ENCODE results near the gene IQGAP1. TPM values are rescaled to one million over a fixed set of nuclear protein-coding genes. Genes with fewer than 3 reads are reported as not detected.
A peak's percentile ranks its signal among the peaks of the same experiment; 100 is the strongest.

The IQGAP1 gene
- polyA plus RNA-seq, 4 donors, result 54.3 to 91.2 (median 69.8) TPM

DNA sequence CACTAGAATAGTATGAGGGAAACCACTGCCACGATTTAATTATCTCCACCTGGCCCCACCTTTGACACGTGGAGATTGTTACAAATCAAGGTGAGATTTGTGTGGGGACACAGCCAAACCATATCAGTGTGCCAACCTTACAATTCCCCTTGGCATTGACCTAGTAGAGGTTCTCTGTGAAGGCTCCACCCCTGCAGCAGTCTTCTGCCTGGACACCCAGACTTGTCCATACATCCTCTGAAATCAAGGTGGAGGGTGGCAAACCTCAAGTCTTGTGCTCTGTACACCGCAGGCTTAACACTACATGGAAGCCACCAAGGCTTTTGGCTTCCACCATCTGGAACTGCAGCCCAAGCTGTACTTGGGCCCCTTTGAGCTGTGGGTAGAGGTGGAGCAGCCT is 8.8 kb upstream of the IQGAP1 start:
- 59 to 83% (median 69%) methylated on average over 3 of the region's 3 CpGs for WGBS, 3 donors
- FAIRE-seq (no peak), DNase-seq (no peak)
- Histone ChIP-seq H3K27me3 (ENCODE audit: control insufficient read depth in 3 of 3, insufficient read depth in 3 of 3, low read length in 3 of 3) (no peaks in the 10 kb centered on the region), H3K9me3 (ENCODE audit: control insufficient read depth in 2 of 2, insufficient read depth in 1 of 2, low read depth in 1 of 2, low read length in 1 of 2) (peaks cover 0 to 20% of the 10 kb centered on the region in 2 donors), H3K4me3 (ENCODE audit: low read depth in 1 of 3, low read length in 3 of 3) (no peak overlapping the region), H3K4me1 (ENCODE audit: control insufficient read depth in 3 of 3, insufficient read depth in 2 of 3, low read depth in 1 of 3, low read length in 2 of 3) (no peaks in the 10 kb centered on the region), H3K27ac (ENCODE audit: low read depth in 1 of 3, low read length in 2 of 3) (no peak overlapping the region), H3K36me3 (ENCODE audit: control insufficient read depth in 3 of 3, insufficient read depth in 2 of 3, low read depth in 1 of 3, low read length in 3 of 3) (peaks cover 0 to 2% (median 0%) of the 10 kb centered on the region in 3 donors)

DNA sequence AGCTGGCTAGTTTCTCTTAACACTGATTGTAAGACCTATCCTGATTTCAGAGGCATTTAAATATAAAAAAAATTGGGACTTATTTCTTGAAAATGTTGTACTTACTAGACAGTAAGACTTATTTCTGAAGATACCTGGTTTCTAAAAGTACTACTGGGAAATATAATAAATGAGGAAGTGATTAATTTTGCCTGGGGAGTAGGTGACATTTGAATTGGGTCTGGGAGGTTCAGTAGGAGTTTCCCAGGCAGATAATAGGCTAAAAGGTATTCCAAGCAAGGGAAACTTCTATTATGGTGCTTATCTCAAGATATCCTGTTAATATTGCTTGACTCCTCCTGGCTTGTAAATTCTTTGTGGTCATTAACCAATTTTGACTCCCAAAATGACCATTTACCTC is 6.5 kb upstream of the IQGAP1 start:
- Histone ChIP-seq H3K27me3 (ENCODE audit: control insufficient read depth in 3 of 3, insufficient read depth in 3 of 3, low read length in 3 of 3) (no peaks in the 10 kb centered on the region), H3K4me3 (ENCODE audit: low read depth in 1 of 3, low read length in 3 of 3) (no peak overlapping the region), H3K27ac (ENCODE audit: low read depth in 1 of 3, low read length in 2 of 3) (no peak overlapping the region), H3K36me3 (ENCODE audit: control insufficient read depth in 3 of 3, insufficient read depth in 2 of 3, low read depth in 1 of 3, low read length in 3 of 3) (peaks cover 0 to 2% (median 0%) of the 10 kb centered on the region in 3 donors), H3K4me1 (ENCODE audit: control insufficient read depth in 3 of 3, insufficient read depth in 2 of 3, low read depth in 1 of 3, low read length in 2 of 3) (no peaks in the 10 kb centered on the region), H3K9me3 (ENCODE audit: control insufficient read depth in 2 of 2, insufficient read depth in 1 of 2, low read depth in 1 of 2, low read length in 1 of 2) (peaks cover 0 to 16% of the 10 kb centered on the region in 2 donors)
- DNase-seq (no peak), FAIRE-seq (no peak)

DNA sequence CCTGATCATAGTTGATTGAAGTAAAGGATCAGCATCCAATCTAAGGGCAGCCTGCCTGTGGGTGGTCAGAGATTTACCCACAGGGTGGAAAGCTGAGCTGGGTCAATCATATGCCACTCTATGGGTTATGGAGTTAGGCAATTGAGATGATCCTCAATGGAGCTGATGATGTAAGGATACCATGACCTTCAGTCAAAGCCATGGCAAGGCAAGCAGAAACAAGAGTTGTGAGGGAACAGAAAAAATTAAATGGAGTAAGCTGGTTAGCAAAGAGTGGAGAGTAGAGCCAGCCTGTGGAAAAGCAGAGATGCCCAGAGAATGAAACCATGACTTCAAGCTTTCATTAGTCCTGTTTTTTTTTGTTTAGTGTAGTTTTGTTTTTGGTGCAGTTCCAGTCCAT is 5.7 kb upstream of the IQGAP1 start:
- DNase-seq (no peak), FAIRE-seq (no peak)
- Histone ChIP-seq H3K27me3 (ENCODE audit: control insufficient read depth in 3 of 3, insufficient read depth in 3 of 3, low read length in 3 of 3) (no peaks in the 10 kb centered on the region), H3K27ac (ENCODE audit: low read depth in 1 of 3, low read length in 2 of 3) (no peak overlapping the region), H3K9me3 (ENCODE audit: control insufficient read depth in 2 of 2, insufficient read depth in 1 of 2, low read depth in 1 of 2, low read length in 1 of 2) (peaks cover 0 to 16% of the 10 kb centered on the region in 2 donors), H3K4me1 (ENCODE audit: control insufficient read depth in 3 of 3, insufficient read depth in 2 of 3, low read depth in 1 of 3, low read length in 2 of 3) (no peaks in the 10 kb centered on the region), H3K36me3 (ENCODE audit: control insufficient read depth in 3 of 3, insufficient read depth in 2 of 3, low read depth in 1 of 3, low read length in 3 of 3) (peaks cover 0 to 2% (median 0%) of the 10 kb centered on the region in 3 donors), H3K4me3 (ENCODE audit: low read depth in 1 of 3, low read length in 3 of 3) (no peak overlapping the region)

DNA sequence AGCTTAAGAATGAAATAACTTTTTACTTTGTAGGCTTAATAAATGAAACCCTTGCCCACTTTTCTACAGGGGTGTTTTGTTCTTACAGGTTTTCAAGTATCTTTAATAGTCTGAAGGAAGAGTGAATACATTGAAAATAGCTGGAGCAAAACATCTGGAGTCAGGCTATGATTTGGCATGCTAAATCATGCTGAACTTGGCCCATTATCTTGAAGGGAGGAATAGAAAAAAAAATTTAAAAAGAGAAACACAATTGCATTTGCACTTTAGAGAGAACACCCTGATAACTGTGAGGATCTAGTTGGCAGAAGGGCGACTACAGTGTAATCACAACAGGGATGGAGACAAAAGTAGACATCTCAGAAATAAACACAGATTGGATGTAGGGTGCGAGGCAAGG is 1.8 kb upstream of the IQGAP1 start:
- Histone ChIP-seq H3K27me3 (ENCODE audit: control insufficient read depth in 3 of 3, insufficient read depth in 3 of 3, low read length in 3 of 3) (no peaks in the 10 kb centered on the region), H3K4me1 (ENCODE audit: control insufficient read depth in 3 of 3, insufficient read depth in 2 of 3, low read depth in 1 of 3, low read length in 2 of 3) (peaks cover 0 to 11% (median 7%) of the 10 kb centered on the region in 3 donors), H3K4me3 (ENCODE audit: low read depth in 1 of 3, low read length in 3 of 3) (no peak overlapping the region), H3K27ac (ENCODE audit: low read depth in 1 of 3, low read length in 2 of 3) (no peak overlapping the region), H3K9me3 (ENCODE audit: control insufficient read depth in 2 of 2, insufficient read depth in 1 of 2, low read depth in 1 of 2, low read length in 1 of 2) (no peaks in the 10 kb centered on the region), H3K36me3 (ENCODE audit: control insufficient read depth in 3 of 3, insufficient read depth in 2 of 3, low read depth in 1 of 3, low read length in 3 of 3) (peaks cover 0 to 5% (median 0%) of the 10 kb centered on the region in 3 donors)
- 72 to 90% (median 77%) methylated on average over 2 of the region's 2 CpGs for WGBS, 3 donors
- DNase-seq (no peak), FAIRE-seq (no peak)

DNA sequence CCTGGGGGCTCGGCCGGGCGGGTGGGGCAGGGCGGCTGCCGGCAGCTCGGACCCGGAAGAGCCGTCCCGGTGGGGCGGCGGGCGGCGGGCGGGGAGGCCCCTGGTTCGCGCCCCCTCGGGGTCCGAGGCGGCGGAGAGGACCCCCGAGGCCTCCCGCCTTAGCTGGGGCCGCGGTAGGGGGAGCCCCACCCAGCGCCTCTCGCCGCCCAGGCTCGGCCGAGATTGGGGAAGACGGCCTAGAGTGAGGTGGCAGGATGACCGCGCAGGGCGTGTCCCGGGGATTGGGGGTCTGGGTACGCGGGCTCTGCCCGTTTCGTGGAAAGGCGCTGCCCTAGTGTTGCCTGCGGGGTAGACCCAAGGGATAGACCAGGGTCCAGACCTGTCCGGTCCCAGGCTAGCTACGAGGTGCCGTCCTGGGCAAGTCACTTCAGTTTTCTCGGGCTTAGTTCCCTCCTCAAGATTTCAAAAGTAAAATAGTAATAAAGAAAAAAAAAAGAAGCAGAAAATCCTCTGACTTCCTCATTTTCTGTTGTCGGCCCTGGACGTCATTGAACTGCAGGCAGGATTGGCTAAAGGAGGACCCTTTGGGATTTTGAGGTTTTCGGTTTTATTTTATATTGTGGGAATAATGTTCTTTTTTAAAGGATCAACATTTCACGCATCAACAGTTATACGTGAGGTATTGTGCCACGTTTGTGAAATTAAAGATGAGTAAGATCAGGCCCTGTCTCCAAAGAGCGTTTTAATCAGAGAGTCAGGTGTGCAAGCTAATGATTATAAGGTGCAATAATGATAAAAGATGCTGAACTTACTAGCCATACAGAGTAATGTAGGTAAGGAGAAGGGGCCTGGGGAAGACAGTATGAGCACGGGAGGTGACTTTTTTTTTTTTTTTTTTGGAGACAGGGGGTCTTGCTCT is 679 bp downstream of the IQGAP1 start:
- FAIRE-seq, result no peak
- H3K27me3 ChIP-seq (ENCODE audit: control insufficient read depth in 3 of 3, insufficient read depth in 3 of 3, low read length in 3 of 3), result no peaks in the 10 kb centered on the region
- peak overlapping the region; percentile 76 to 89 (median 78) for H3K4me3 ChIP-seq (ENCODE audit: low read depth in 1 of 3, low read length in 3 of 3)
- 1% methylated on average over 25 to 52 of the region's 52 CpGs for WGBS, 3 donors
- peaks cover 2 to 26% (median 7%) of the 10 kb centered on the region in 3 donors for H3K4me1 ChIP-seq (ENCODE audit: control insufficient read depth in 3 of 3, insufficient read depth in 2 of 3, low read depth in 1 of 3, low read length in 2 of 3)
- H3K9me3 ChIP-seq (ENCODE audit: control insufficient read depth in 2 of 2, insufficient read depth in 1 of 2, low read depth in 1 of 2, low read length in 1 of 2), result no peaks in the 10 kb centered on the region
- peak; percentile 58 to 77 for DNase-seq
- peaks cover 0 to 10% (median 0%) of the 10 kb centered on the region in 3 donors for H3K36me3 ChIP-seq (ENCODE audit: control insufficient read depth in 3 of 3, insufficient read depth in 2 of 3, low read depth in 1 of 3, low read length in 3 of 3)
- peak overlapping the region; percentile 86 to 98 (median 95) for H3K27ac ChIP-seq (ENCODE audit: low read depth in 1 of 3, low read length in 2 of 3)

DNA sequence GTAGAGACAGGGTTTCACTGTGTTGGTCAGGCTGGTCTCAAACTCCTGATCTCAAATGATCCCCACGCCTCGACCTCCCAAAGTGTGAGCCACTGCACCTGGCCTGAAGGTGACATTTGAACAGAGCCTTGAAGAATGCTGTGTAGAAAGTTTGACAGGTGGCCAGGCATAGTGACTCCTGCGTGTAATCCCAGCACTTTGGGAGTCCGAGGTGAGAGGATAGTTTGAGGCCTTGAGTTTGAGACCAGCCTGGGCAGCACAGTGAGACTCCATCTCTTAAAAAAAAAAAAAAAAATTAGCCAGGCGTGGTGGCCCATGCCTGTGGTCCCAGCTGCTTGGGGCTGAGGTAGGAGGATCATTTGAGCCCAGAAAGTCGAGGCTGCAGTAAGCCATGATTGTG is 1.5 kb downstream of the IQGAP1 start:
- H3K4me1 ChIP-seq (ENCODE audit: control insufficient read depth in 3 of 3, insufficient read depth in 2 of 3, low read depth in 1 of 3, low read length in 2 of 3), result peaks cover 7 to 29% (median 7%) of the 10 kb centered on the region in 3 donors
- H3K27ac ChIP-seq (ENCODE audit: low read depth in 1 of 3, low read length in 2 of 3), result no peak overlapping the region
- WGBS, 3 donors, result 19 to 55% (median 20%) methylated on average over 6 of the region's 6 CpGs

DNA sequence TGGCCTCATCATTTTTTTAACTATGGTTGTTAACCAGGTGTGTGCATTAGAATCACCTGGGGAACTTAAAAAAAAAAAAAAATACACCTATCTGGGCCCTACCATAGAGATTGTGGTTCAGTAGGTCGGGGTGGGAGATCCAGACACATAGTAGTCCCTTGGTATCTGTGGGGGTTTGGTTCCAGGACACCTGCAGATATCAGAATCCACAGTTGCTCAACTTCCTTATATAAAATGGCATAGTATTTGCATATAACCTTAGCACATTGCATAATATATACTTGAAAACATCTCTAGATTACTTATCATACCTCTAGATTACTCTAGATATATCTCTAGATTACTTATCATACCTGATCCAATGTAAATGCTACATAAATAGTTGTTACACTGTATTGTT is 5.0 kb downstream of the IQGAP1 start:
- H3K9me3 ChIP-seq (ENCODE audit: control insufficient read depth in 2 of 2, insufficient read depth in 1 of 2, low read depth in 1 of 2, low read length in 1 of 2), result no peaks in the 10 kb centered on the region
- no peak overlapping the region for H3K4me3 ChIP-seq (ENCODE audit: low read depth in 1 of 3, low read length in 3 of 3)
- peaks cover 7 to 42% (median 7%) of the 10 kb centered on the region in 3 donors for H3K4me1 ChIP-seq (ENCODE audit: control insufficient read depth in 3 of 3, insufficient read depth in 2 of 3, low read depth in 1 of 3, low read length in 2 of 3)
- no peak for DNase-seq
- WGBS, 3 donors, result 14 to 44% (median 20%) methylated on average over 1 of the region's 1 CpG
- H3K36me3 ChIP-seq (ENCODE audit: control insufficient read depth in 3 of 3, insufficient read depth in 2 of 3, low read depth in 1 of 3, low read length in 3 of 3), result peaks cover 0 to 10% (median 0%) of the 10 kb centered on the region in 3 donors
- no peaks in the 10 kb centered on the region for H3K27me3 ChIP-seq (ENCODE audit: control insufficient read depth in 3 of 3, insufficient read depth in 3 of 3, low read length in 3 of 3)
- FAIRE-seq, result no peak
- H3K27ac ChIP-seq (ENCODE audit: low read depth in 1 of 3, low read length in 2 of 3), result no peak overlapping the region

More for the DNA sequence above, 1.5 kb downstream of the IQGAP1 start:
- no peak for DNase-seq
- Histone ChIP-seq H3K4me3 (ENCODE audit: low read depth in 1 of 3, low read length in 3 of 3) (peak overlapping the region; percentile 23 to 89 (median 78)), H3K9me3 (ENCODE audit: control insufficient read depth in 2 of 2, insufficient read depth in 1 of 2, low read depth in 1 of 2, low read length in 1 of 2) (no peaks in the 10 kb centered on the region), H3K36me3 (ENCODE audit: control insufficient read depth in 3 of 3, insufficient read depth in 2 of 3, low read depth in 1 of 3, low read length in 3 of 3) (peaks cover 0 to 10% (median 0%) of the 10 kb centered on the region in 3 donors), H3K27me3 (ENCODE audit: control insufficient read depth in 3 of 3, insufficient read depth in 3 of 3, low read length in 3 of 3) (no peaks in the 10 kb centered on the region)
- no peak for FAIRE-seq

DNA sequence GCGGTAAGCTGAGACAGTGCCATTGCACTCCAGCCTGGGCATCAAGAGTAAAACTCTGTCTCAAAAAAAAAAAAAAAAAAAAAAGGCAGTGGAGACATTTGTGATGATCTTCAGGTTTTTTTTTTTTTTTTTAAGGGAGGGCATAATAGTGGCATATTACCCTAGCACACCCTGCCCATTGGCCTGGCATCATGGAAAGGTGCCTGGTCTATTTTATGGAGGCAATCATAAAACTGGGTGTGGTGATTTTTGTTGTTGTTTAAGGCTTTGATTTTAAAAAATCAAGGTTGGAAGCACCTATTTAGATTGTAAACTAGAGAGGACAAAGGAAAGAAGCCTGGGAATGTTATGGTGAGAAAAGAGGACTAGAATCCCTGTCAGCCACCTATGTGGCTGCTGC is 6.0 kb downstream of the IQGAP1 start:
- Histone ChIP-seq H3K4me1 (ENCODE audit: control insufficient read depth in 3 of 3, insufficient read depth in 2 of 3, low read depth in 1 of 3, low read length in 2 of 3) (peaks cover 5 to 42% (median 7%) of the 10 kb centered on the region in 3 donors), H3K36me3 (ENCODE audit: control insufficient read depth in 3 of 3, insufficient read depth in 2 of 3, low read depth in 1 of 3, low read length in 3 of 3) (peaks cover 0 to 10% (median 0%) of the 10 kb centered on the region in 3 donors), H3K4me3 (ENCODE audit: low read depth in 1 of 3, low read length in 3 of 3) (no peak overlapping the region), H3K27me3 (ENCODE audit: control insufficient read depth in 3 of 3, insufficient read depth in 3 of 3, low read length in 3 of 3) (no peaks in the 10 kb centered on the region), H3K9me3 (ENCODE audit: control insufficient read depth in 2 of 2, insufficient read depth in 1 of 2, low read depth in 1 of 2, low read length in 1 of 2) (no peaks in the 10 kb centered on the region), H3K27ac (ENCODE audit: low read depth in 1 of 3, low read length in 2 of 3) (peak overlapping the region in 1 of 3 donors; percentile 85)
- FAIRE-seq, result no peak
- 79 to 91% (median 89%) methylated on average over 1 of the region's 1 CpG for WGBS, 3 donors
- peak in 1 of 2 donors; percentile 68 for DNase-seq
